ENCODE data around the gene DIAPH3. TPM values are rescaled to one million over a fixed set of nuclear protein-coding genes. Genes with fewer than 3 reads are reported as not detected.

DIAPH3 gene
- total and polyA plus RNA-seq, 2 of the 8 experiments (the other 6 are each of a cell fraction or from before 2014, with no cell fraction given) = 8.0 to 30.8 TPM

DNA sequence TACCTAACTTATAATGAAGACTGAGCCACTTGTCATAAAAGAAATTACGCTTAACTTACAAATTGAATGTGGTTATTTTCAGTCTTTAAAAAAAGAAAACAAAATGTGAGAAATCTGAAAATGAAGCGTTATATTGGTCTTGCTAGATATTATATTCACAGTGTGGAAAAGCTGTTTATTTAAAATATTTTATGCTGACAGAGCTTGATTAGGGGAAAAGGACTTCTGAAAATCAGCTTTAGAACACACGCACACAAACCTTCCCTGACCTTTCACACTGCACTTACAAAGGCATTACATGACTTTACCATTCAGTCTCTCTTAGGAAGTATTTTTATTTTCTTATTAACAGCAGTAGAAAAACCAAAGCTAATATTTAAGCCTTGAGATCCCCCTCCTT lies 461.5 kb downstream of the DIAPH3 start (continued):
- TF ChIP-seq, protein P1, sequence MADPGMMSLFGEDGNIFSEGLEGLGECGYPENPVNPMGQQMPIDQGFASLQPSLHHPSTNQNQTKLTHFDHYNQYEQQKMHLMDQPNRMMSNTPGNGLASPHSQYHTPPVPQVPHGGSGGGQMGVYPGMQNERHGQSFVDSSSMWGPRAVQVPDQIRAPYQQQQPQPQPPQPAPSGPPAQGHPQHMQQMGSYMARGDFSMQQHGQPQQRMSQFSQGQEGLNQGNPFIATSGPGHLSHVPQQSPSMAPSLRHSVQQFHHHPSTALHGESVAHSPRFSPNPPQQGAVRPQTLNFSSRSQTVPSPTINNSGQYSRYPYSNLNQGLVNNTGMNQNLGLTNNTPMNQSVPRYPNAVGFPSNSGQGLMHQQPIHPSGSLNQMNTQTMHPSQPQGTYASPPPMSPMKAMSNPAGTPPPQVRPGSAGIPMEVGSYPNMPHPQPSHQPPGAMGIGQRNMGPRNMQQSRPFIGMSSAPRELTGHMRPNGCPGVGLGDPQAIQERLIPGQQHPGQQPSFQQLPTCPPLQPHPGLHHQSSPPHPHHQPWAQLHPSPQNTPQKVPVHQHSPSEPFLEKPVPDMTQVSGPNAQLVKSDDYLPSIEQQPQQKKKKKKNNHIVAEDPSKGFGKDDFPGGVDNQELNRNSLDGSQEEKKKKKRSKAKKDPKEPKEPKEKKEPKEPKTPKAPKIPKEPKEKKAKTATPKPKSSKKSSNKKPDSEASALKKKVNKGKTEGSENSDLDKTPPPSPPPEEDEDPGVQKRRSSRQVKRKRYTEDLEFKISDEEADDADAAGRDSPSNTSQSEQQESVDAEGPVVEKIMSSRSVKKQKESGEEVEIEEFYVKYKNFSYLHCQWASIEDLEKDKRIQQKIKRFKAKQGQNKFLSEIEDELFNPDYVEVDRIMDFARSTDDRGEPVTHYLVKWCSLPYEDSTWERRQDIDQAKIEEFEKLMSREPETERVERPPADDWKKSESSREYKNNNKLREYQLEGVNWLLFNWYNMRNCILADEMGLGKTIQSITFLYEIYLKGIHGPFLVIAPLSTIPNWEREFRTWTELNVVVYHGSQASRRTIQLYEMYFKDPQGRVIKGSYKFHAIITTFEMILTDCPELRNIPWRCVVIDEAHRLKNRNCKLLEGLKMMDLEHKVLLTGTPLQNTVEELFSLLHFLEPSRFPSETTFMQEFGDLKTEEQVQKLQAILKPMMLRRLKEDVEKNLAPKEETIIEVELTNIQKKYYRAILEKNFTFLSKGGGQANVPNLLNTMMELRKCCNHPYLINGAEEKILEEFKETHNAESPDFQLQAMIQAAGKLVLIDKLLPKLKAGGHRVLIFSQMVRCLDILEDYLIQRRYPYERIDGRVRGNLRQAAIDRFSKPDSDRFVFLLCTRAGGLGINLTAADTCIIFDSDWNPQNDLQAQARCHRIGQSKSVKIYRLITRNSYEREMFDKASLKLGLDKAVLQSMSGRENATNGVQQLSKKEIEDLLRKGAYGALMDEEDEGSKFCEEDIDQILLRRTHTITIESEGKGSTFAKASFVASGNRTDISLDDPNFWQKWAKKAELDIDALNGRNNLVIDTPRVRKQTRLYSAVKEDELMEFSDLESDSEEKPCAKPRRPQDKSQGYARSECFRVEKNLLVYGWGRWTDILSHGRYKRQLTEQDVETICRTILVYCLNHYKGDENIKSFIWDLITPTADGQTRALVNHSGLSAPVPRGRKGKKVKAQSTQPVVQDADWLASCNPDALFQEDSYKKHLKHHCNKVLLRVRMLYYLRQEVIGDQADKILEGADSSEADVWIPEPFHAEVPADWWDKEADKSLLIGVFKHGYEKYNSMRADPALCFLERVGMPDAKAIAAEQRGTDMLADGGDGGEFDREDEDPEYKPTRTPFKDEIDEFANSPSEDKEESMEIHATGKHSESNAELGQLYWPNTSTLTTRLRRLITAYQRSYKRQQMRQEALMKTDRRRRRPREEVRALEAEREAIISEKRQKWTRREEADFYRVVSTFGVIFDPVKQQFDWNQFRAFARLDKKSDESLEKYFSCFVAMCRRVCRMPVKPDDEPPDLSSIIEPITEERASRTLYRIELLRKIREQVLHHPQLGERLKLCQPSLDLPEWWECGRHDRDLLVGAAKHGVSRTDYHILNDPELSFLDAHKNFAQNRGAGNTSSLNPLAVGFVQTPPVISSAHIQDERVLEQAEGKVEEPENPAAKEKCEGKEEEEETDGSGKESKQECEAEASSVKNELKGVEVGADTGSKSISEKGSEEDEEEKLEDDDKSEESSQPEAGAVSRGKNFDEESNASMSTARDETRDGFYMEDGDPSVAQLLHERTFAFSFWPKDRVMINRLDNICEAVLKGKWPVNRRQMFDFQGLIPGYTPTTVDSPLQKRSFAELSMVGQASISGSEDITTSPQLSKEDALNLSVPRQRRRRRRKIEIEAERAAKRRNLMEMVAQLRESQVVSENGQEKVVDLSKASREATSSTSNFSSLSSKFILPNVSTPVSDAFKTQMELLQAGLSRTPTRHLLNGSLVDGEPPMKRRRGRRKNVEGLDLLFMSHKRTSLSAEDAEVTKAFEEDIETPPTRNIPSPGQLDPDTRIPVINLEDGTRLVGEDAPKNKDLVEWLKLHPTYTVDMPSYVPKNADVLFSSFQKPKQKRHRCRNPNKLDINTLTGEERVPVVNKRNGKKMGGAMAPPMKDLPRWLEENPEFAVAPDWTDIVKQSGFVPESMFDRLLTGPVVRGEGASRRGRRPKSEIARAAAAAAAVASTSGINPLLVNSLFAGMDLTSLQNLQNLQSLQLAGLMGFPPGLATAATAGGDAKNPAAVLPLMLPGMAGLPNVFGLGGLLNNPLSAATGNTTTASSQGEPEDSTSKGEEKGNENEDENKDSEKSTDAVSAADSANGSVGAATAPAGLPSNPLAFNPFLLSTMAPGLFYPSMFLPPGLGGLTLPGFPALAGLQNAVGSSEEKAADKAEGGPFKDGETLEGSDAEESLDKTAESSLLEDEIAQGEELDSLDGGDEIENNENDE (IDR thresholded peaks at IDR 0.05; ENCODE audit: insufficient replicate concordance, low read length) = no peak
- TF ChIP-seq TAF7 (optimal IDR thresholded peaks at IDR 0.05; ENCODE audit: borderline replicate concordance, low read depth, low read length) = no peak

Measured in H1 (cell line).